HepG2 (cell line): ENCODE data around the gene FBXO30. TPM values are rescaled to one million over a fixed set of nuclear protein-coding genes. Genes with fewer than 3 reads are reported as not detected.
A peak's percentile ranks its signal among the peaks of the same experiment; 100 is the strongest.

Experiments
- AFF4 ChIP-seq: sonication (generic); formaldehyde crosslinking; IDR thresholded peaks from 2 replicates; pipeline ENCODE4 v1.4.0; 2020; ENCODE audit warnings: missing genetic modification reagents
- ETV6 ChIP-seq: sonication (generic); formaldehyde crosslinking; conservative IDR thresholded peaks from 2 replicates; pipeline ENCODE4 v1.4.0; 2020; ENCODE audit warnings: missing genetic modification reagents
- FOXC1 ChIP-seq: sonication (generic); formaldehyde crosslinking; IDR thresholded peaks from 2 replicates; pipeline ENCODE4 v1.8.0; 2022; ENCODE audit warnings: mild to moderate bottlenecking, missing genetic modification reagents, borderline replicate concordance
- GABPA ChIP-seq, 2 experiments: IDR thresholded peaks; 2 replicates each; pipeline ENCODE4 v1.6.1; 2011 to 2016; ENCODE audit warnings: low read depth in 2 of 2, low read length in 1 of 2, missing biosample characterization in 1 of 2, missing genetic modification characterization in 1 of 2
- IRF2 ChIP-seq: IDR thresholded peaks from 2 replicates; pipeline ENCODE4 v1.6.1; 2018; ENCODE audit warnings: missing genetic modification reagents, missing compliant biosample characterization
- KLF12 ChIP-seq: sonication (generic); formaldehyde crosslinking; IDR thresholded peaks from 2 replicates; pipeline ENCODE4 v1.4.0; 2020; ENCODE audit warnings: missing genetic modification reagents, borderline replicate concordance
- MTA1 ChIP-seq: sonication (generic); formaldehyde crosslinking; IDR thresholded peaks from 2 replicates; pipeline ENCODE4 v1.4.0; 2020; ENCODE audit warnings: missing genetic modification reagents, mild to moderate bottlenecking, borderline replicate concordance
- MTF2 ChIP-seq: sonication (generic); formaldehyde crosslinking; IDR thresholded peaks from 2 replicates; pipeline ENCODE4 v1.5.0; 2020; ENCODE audit warnings: missing genetic modification reagents, borderline replicate concordance
- NFATC3 ChIP-seq: sonication (generic); formaldehyde crosslinking; IDR thresholded peaks from 2 replicates; pipeline ENCODE4 v1.5.1; 2020; ENCODE audit warnings: mild to moderate bottlenecking, missing genetic modification reagents
- NR0B2 ChIP-seq: sonication (generic); formaldehyde crosslinking; IDR thresholded peaks from 2 replicates; pipeline ENCODE4 v1.4.0; 2020; ENCODE audit warnings: mild to moderate bottlenecking, missing genetic modification reagents
- SNAI1 ChIP-seq: sonication (generic); formaldehyde crosslinking; IDR thresholded peaks from 2 replicates; pipeline ENCODE4 v1.5.0; 2020; ENCODE audit warnings: mild to moderate bottlenecking, missing genetic modification reagents, borderline replicate concordance
- SNRNP70 ChIP-seq: fragments of 200-400 bp; formaldehyde crosslinking; IDR thresholded peaks from 2 replicates; pipeline ENCODE4 v1.6.1; 2017; ENCODE audit warnings: mild to moderate bottlenecking, low read depth, low read length, moderate library complexity
- SP5 ChIP-seq: IDR thresholded peaks from 2 replicates; pipeline ENCODE4 v1.6.1; 2016; ENCODE audit warnings: low read depth, borderline replicate concordance
- ZBTB26 ChIP-seq: IDR thresholded peaks from 2 replicates; pipeline ENCODE4 v1.6.1; 2016; ENCODE audit warnings: missing compliant biosample characterization, missing genetic modification reagents, borderline replicate concordance
- ZFP1 ChIP-seq: IDR thresholded peaks from 2 replicates; pipeline ENCODE4 v1.6.1; 2016
- ZKSCAN5 ChIP-seq: sonication (generic); formaldehyde crosslinking; IDR thresholded peaks from 2 replicates; pipeline ENCODE4 v1.5.1; 2020; ENCODE audit warnings: mild to moderate bottlenecking, missing genetic modification reagents
- ZKSCAN8 ChIP-seq: IDR thresholded peaks from 2 replicates; pipeline ENCODE4 v1.6.1; 2016; ENCODE audit warnings: borderline replicate concordance, missing genetic modification reagents, missing compliant biosample characterization
- ZNF121 ChIP-seq: sonication (generic); formaldehyde crosslinking; IDR thresholded peaks from 2 replicates; pipeline ENCODE4 v1.5.0; 2020; ENCODE audit warnings: mild to moderate bottlenecking, missing genetic modification reagents
- ZNF260 ChIP-seq: sonication (generic); formaldehyde crosslinking; IDR thresholded peaks from 2 replicates; pipeline ENCODE4 v1.4.0; 2020; ENCODE audit warnings: missing genetic modification reagents, low read depth, mild to moderate bottlenecking, borderline replicate concordance
- ZNF543 ChIP-seq: sonication (generic); formaldehyde crosslinking; IDR thresholded peaks from 2 replicates; pipeline ENCODE4 v1.4.0; 2020; ENCODE audit warnings: mild to moderate bottlenecking, missing genetic modification reagents
- ZNF619 ChIP-seq: sonication (generic); formaldehyde crosslinking; IDR thresholded peaks from 2 replicates; pipeline ENCODE4 v1.4.0; 2020; ENCODE audit warnings: mild to moderate bottlenecking, missing genetic modification reagents
- polyA plus RNA-seq, 8 experiments: library from polyadenylated mRNA; depleted of rRNA in 3 of 8; stranded (reverse) in 7 of 8; unstranded in 1 of 8; fragments of >200 nt; fragmentation: Illumina TruSeq in 4 of 8; extraction: Trizol in 4 of 8; gene quantifications; 2 replicates each; pipeline versions ENCODE4 v1.2.1 to v1.2.3, GENCODE V29; 2011 to 2016; ENCODE audit warnings: low read depth in 4 of 8, missing spikeins in 1 of 8, mixed read lengths in 1 of 8; ENCODE audit not compliant: insufficient read depth in 1 of 8
- total RNA-seq, 5 experiments: library from RNA; depleted of rRNA; stranded (reverse); fragments of >200 nt; fragmentation: Illumina TruSeq; extraction: Trizol; gene quantifications; 2 replicates each; pipeline ENCODE4 v1.2.3, GENCODE V29; 2016; ENCODE audit warnings: low read depth in 1 of 5

Gene FBXO30
- total and polyA plus RNA-seq, 2 of the 13 experiments (the other 11 are each of a cell fraction or from before 2014, with no cell fraction given), result 3.2 to 7.1 TPM

- TF ChIP-seq SP5 (CRISPR knock-in tag) (peak; percentile 79), FOXC1 (CRISPR knock-in tag) (no peak; the same call in 1 of the 2 replicates), AFF4 (0 out of 2 replicates have a peak, but pooled peaks have one; percentile 5), GABPA (IDR thresholded peaks at IDR 0.05; ENCODE audit: low read depth, low read length) (no peak), GABPA (CRISPR knock-in tag; IDR thresholded peaks at IDR 0.05; ENCODE audit: low read depth) (no peak), ZFP1 (CRISPR knock-in tag) (no peak), SNAI1 (CRISPR knock-in tag) (peak; percentile 83; the same call in 1 of the 2 replicates), MTA1 (CRISPR knock-in tag) (peak; percentile 67; the same call in 1 of the 2 replicates), IRF2 (CRISPR knock-in tag) (peak; percentile 64), ETV6 (CRISPR knock-in tag) (peak; percentile 82), ZKSCAN5 (CRISPR knock-in tag) (peak; percentile 53; the same call in 1 of the 2 replicates), NFATC3 (CRISPR knock-in tag) (0 out of 2 replicates have a peak, but pooled peaks have one; percentile 72), ZNF121 (peak; percentile 87; the same call in 1 of the 2 replicates), ZNF543 (CRISPR knock-in tag) (peak; percentile 92), SNRNP70 (no peak), ZBTB26 (peak; percentile 86; the same call in 1 of the 2 replicates), MTF2 (CRISPR knock-in tag) (no peak), KLF12 (CRISPR knock-in tag) (peak; percentile 54; the same call in 1 of the 2 replicates), ZNF260 (0 out of 2 replicates have a peak, but pooled peaks have one; percentile 72), ZNF619 (CRISPR knock-in tag) (peak; percentile 23), ZKSCAN8 (peak; percentile 66; the same call in 1 of the 2 replicates), NR0B2 (CRISPR knock-in tag) (peak; percentile 19; the same call in 1 of the 2 replicates)
Measured at GRCh38 chr6:145814501-145815308, at the start of gene FBXO30 (continued).
